Skeletal muscle satellite cell (primary cell): ENCODE results near the gene CENPB. TPM values are rescaled to one million over a fixed set of nuclear protein-coding genes. Genes with fewer than 3 reads are reported as not detected.
"Not testable (repeated sequence)": the region's sequence is repeated elsewhere in the genome, so short reads cannot be mapped to it uniquely, and the experiment has no call there.

Experiments
- H3K27me3 ChIP-seq: 2 replicates; pipeline ENCODE4 v1.7.0; 2013; ENCODE audit warnings: low read length; ENCODE audit not compliant: control insufficient read depth, insufficient read depth
- H3K36me3 ChIP-seq: 2 replicates; pipeline ENCODE4 v1.7.0; 2013; ENCODE audit warnings: mild to moderate bottlenecking, control low read depth, low read length; ENCODE audit not compliant: insufficient read depth
- H3K4me1 ChIP-seq: 2 replicates; pipeline ENCODE4 v1.7.0; 2013; ENCODE audit warnings: low read length; ENCODE audit not compliant: control insufficient read depth, insufficient read depth
- H3K4me2 ChIP-seq: 2 replicates; pipeline ENCODE4 v1.7.0; 2013; ENCODE audit warnings: mild to moderate bottlenecking, low read length
- H3K4me3 ChIP-seq: 2 replicates; pipeline ENCODE4 v1.7.0; 2013; ENCODE audit warnings: low read length
- H3K9ac ChIP-seq: 2 replicates; pipeline ENCODE4 v1.7.0; 2013; ENCODE audit warnings: mild to moderate bottlenecking, low read depth, low read length, moderate library complexity
- H3K9me3 ChIP-seq: replicated peaks from 2 replicates; pipeline ENCODE4 v1.7.0; 2013; ENCODE audit warnings: mild to moderate bottlenecking, control low read depth, low read length
- total RNA-seq: library from RNA; depleted of rRNA; stranded (reverse); fragments of >200 nt; gene quantifications from 2 replicates; pipeline ENCODE4 v1.2.3, GENCODE V29; 2012; rRNA removed

The CENPB gene
- 125 and 146 TPM in 2 replicates for total RNA-seq

DNA sequence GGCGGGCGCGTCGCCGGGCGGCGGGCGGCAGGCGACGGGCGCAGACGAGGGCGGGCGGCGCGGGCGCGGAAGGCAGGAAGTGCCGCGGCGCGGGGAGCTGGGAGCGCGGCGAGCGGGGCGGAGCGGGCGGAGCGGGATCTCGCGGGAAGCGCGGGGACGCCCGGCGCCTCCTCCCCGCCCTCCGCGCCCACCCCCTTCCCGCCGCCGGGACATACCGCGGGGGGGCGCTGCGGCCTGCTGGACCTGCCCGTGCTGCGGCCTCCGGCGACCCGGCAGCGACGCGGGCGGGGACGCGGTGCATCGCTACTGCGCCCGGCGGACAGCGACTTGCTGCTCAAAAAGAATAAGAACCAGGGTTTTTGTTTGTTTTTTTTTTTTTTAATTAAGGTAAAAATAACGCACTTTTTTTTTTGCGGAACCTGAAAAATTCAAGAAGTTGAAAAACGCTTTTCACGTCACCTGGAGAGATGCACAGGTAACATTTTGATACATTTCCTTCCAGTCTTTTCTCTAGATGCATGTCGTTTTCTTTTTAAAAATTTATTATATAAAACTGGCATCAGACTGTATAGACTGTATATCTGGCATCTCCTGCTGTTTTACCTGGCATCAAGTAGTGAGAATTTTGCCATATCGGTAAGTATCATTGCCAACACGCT lies at the start of gene CENPB:
Gene CENPB (minus strand): TSS at position 76 of the 659 bp plus-strand sequence. CDS start 257 bp downstream, outside the sequence.
- H3K9me3 ChIP-seq, result no peaks in the 10 kb centered on the region
- H3K4me1 ChIP-seq, result peaks cover 35% of the 10 kb centered on the region
- peak within 1 kb of the TSS; percentile 98 for H3K4me3 ChIP-seq
- H3K36me3 ChIP-seq, result peaks cover 20% of the 10 kb centered on the region
- peak within 1 kb of the TSS; percentile 86 for H3K9ac ChIP-seq
- H3K27me3 ChIP-seq, result no peaks in the 10 kb centered on the region
- H3K4me2 ChIP-seq, result peak within 1 kb of the TSS; percentile 100

DNA sequence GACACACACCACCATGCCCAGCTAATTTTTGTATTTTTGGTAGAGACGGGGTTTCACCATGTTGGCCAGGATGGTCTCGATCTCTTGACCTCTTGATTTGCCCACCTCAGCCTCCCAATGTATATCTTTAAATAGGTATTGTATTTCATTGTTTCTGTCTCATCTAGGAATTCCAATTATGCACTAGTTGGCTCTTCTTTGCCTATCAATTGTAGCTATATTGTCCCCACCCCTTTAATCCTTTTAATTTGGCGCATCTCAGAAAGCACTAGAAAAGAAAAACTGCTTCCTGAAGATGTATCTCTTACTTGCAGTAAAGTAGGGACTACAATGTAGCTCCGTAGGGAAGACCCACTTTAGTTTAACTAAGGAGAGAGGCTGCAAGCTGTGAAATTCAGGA lies 49.6 kb upstream of the CENPB start:
- Histone ChIP-seq H3K27me3 (no peaks in the 10 kb centered on the region), H3K4me3 (no peak overlapping the region), H3K4me1 (no peaks in the 10 kb centered on the region), H3K4me2 (no peak overlapping the region), H3K9me3 (no peaks in the 10 kb centered on the region), H3K9ac (no peak overlapping the region), H3K36me3 (no peaks in the 10 kb centered on the region)

GRCh38 chr20:3829891-3830290 lies 43.4 kb upstream of the CENPB start:
- not testable (repeated sequence) for H3K9ac ChIP-seq, H3K36me3 ChIP-seq, H3K9me3 ChIP-seq, H3K27me3 ChIP-seq, H3K4me2 ChIP-seq, H3K4me1 ChIP-seq, H3K4me3 ChIP-seq

- Histone ChIP-seq H3K4me2 (no peak overlapping the region), H3K9ac (no peak overlapping the region), H3K4me1 (no peaks in the 10 kb centered on the region), H3K36me3 (peaks cover 13% of the 10 kb centered on the region), H3K9me3 (no peaks in the 10 kb centered on the region), H3K4me3 (no peak overlapping the region), H3K27me3 (no peaks in the 10 kb centered on the region)
Observed at GRCh38 chr20:3828798-3829197, 42.3 kb upstream of the CENPB start.

DNA sequence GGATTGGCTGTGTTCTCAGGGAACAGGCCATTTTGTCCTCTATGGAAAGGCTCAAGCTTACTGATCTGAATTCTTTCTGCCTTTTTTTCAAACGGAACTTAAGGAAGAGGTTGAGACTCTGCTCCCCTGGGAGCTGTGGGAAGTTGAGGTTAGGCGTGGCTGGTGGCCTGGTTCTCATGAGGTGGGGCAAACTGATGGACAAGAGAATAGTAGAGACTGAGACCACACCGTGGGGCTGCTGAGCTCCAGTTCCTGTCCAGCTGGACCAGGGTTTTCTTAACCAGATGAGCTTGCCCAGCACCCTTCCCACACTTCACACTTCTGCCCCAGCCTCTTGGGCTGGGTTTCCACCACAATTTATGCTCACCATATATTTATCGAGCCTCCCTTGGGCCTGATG lies 39.9 kb upstream of the CENPB start:
- H3K4me2 ChIP-seq, result no peak overlapping the region
- H3K9me3 ChIP-seq, result no peaks in the 10 kb centered on the region
- H3K27me3 ChIP-seq, result no peaks in the 10 kb centered on the region
- H3K4me1 ChIP-seq, result peaks cover 2% of the 10 kb centered on the region
- H3K9ac ChIP-seq, result no peak overlapping the region
- H3K4me3 ChIP-seq, result no peak overlapping the region
- peaks cover 30% of the 10 kb centered on the region for H3K36me3 ChIP-seq

GRCh38 chr20:3825526-3825925 lies 39.0 kb upstream of the CENPB start:
- Histone ChIP-seq H3K4me2 (no peak overlapping the region), H3K4me3 (no peak overlapping the region)

GRCh38 chr20:3823881-3824280 lies 37.3 kb upstream of the CENPB start:
- Histone ChIP-seq H3K9ac (no peak overlapping the region), H3K36me3 (peaks cover 30% of the 10 kb centered on the region), H3K4me1 (peaks cover 12% of the 10 kb centered on the region)

More at GRCh38 chr20:3825526-3825925, 39.0 kb upstream of the CENPB start:
- H3K36me3 ChIP-seq, result peaks cover 30% of the 10 kb centered on the region
- no peak overlapping the region for H3K9ac ChIP-seq
- H3K27me3 ChIP-seq, result no peaks in the 10 kb centered on the region
- no peaks in the 10 kb centered on the region for H3K9me3 ChIP-seq
- peaks cover 5% of the 10 kb centered on the region for H3K4me1 ChIP-seq

GRCh38 chr20:3821996-3822395 lies 35.5 kb upstream of the CENPB start:
- Histone ChIP-seq H3K9me3 (no peaks in the 10 kb centered on the region), H3K4me2 (no peak overlapping the region), H3K4me1 (peaks cover 21% of the 10 kb centered on the region), H3K9ac (no peak overlapping the region), H3K4me3 (no peak overlapping the region), H3K27me3 (no peaks in the 10 kb centered on the region), H3K36me3 (peaks cover 30% of the 10 kb centered on the region)

More at GRCh38 chr20:3823881-3824280, 37.3 kb upstream of the CENPB start:
- no peaks in the 10 kb centered on the region for H3K9me3 ChIP-seq
- no peak overlapping the region for H3K4me3 ChIP-seq
- H3K4me2 ChIP-seq, result no peak overlapping the region
- no peaks in the 10 kb centered on the region for H3K27me3 ChIP-seq

- H3K4me1 ChIP-seq, result peaks cover 21% of the 10 kb centered on the region
- H3K9ac ChIP-seq, result peak overlapping the region; percentile 99
- peaks cover 30% of the 10 kb centered on the region for H3K36me3 ChIP-seq
- no peaks in the 10 kb centered on the region for H3K9me3 ChIP-seq
- no peaks in the 10 kb centered on the region for H3K27me3 ChIP-seq
- H3K4me2 ChIP-seq, result peak overlapping the region; percentile 96
- peak overlapping the region; percentile 99 for H3K4me3 ChIP-seq
Observed at GRCh38 chr20:3820901-3821727, 34.6 kb upstream of the CENPB start.

DNA sequence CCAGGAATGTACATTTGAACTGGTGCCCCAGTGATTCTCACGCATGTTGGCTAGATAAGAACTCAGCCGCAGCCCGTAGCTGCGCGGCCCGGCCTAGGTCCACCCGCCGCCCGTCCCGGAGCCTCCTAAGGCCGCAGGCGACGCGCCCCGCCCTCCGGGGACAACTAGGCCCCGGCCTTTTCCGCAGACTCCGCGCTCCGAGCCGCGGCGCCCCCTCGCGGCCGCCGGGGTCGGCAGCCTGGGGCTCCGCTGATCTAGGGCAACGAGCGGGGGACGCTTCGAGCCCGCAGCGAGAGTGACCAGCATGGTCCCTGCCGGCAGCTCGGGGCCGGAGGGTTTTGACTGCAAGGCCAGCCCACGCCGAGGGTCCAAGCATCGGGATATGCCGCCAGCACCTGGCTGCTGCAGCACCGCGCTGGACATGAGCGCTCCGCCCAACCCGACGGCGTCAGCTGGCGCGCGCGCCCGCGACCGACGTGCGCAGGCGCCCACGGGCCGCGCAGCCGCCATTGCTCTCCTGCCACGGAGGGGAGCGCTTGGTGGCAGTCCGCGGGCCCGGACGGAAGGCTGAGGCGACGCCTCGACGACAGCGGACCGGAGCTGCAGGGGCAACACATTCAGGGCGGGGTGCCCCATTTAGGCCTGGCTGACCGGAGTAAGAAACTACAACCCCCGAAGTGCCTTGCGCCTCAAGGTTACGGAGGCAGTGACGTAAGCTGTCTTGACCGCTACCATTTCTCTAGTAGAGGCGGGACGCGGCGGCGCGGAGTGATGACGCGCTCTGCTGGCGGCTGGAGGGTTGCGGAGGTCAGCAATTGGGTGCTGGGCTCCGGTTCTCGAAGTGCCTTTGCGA lies 33.7 kb upstream of the CENPB start, which contains the start of gene AP5S1:
Gene AP5S1 (plus strand): TSS at position 500 of the 853 bp plus-strand sequence. CDS start 1,571 bp downstream, outside the sequence.
- Histone ChIP-seq H3K4me1 (peaks cover 21% of the 10 kb centered on the region), H3K36me3 (peaks cover 24% of the 10 kb centered on the region), H3K4me2 (peak within 1 kb of the TSS; percentile 96), H3K9ac (peak within 1 kb of the TSS; percentile 99), H3K9me3 (no peaks in the 10 kb centered on the region), H3K27me3 (no peaks in the 10 kb centered on the region), H3K4me3 (peak within 1 kb of the TSS; percentile 99)
